WTC11 (cell line): ENCODE data around the gene CPEB4. TPM values are rescaled to one million over a fixed set of nuclear protein-coding genes. Genes with fewer than 3 reads are reported as not detected.

Source experiments
- ATAC-seq: fragments of 200-7000 bp; cut with Tn5 transposase; 2 replicates; pipeline ENCODE4 v1.10.0; 2021; ENCODE audit warnings: mild to moderate bottlenecking, moderate library complexity
- CTCF ChIA-PET: fragments of 300-600 bp; sonication (Branson Sonifier 250); formaldehyde crosslinking; loops from one replicate; lab custom pipeline; 2021; ENCODE audit warnings: antibody characterized with exemption; lab: Charles Lee
- POLR2A ChIA-PET: fragments of 350-600 bp; sonication (Branson Sonifier 250); formaldehyde crosslinking; loops from one replicate; lab custom pipeline; 2021; ENCODE audit warnings: antibody characterized with exemption; lab: Charles Lee
- DNase-seq: peaks from one replicate; pipeline ENCODE4 v3.0.0; 2021; ENCODE audit warnings: low spot score
- H3K27ac Mint-ChIP-seq: 2 replicates; pipeline ENCODE4 v1.8.0; 2021; ENCODE audit warnings: mixed read lengths
- H3K27me3 Mint-ChIP-seq: 2 replicates; pipeline ENCODE4 v1.8.0; 2021; ENCODE audit warnings: low read depth, mild to moderate bottlenecking, moderate library complexity, mixed read lengths
- H3K36me3 Mint-ChIP-seq: 2 replicates; pipeline ENCODE4 v1.8.0; 2021; ENCODE audit warnings: mixed read lengths
- H3K4me1 Mint-ChIP-seq: 2 replicates; pipeline ENCODE4 v1.8.0; 2022; ENCODE audit warnings: mixed read lengths
- H3K4me3 Mint-ChIP-seq: 2 replicates; pipeline ENCODE4 v1.8.0; 2021; ENCODE audit warnings: mild to moderate bottlenecking, moderate library complexity, mixed read lengths
- H3K9me3 Mint-ChIP-seq: 2 replicates; pipeline ENCODE4 v1.8.0; 2021; ENCODE audit warnings: mixed read lengths
- ATF1 ChIP-seq: sonication (generic); formaldehyde crosslinking; IDR thresholded peaks from 2 replicates; pipeline ENCODE4 v1.8.1; 2023; ENCODE audit warnings: mild to moderate bottlenecking, moderate library complexity, missing genetic modification reagents
- ATF6 ChIP-seq: sonication (generic); formaldehyde crosslinking; IDR thresholded peaks from 2 replicates; pipeline ENCODE4 v1.8.1; 2023; ENCODE audit warnings: mild to moderate bottlenecking, missing genetic modification reagents
- ESRRA ChIP-seq: sonication (generic); formaldehyde crosslinking; IDR thresholded peaks from 2 replicates; pipeline ENCODE4 v1.8.1; 2022; ENCODE audit warnings: mild to moderate bottlenecking, missing genetic modification reagents, borderline replicate concordance
- ETV6 ChIP-seq: sonication (generic); formaldehyde crosslinking; IDR thresholded peaks from 2 replicates; pipeline ENCODE4 v1.8.1; 2022; ENCODE audit warnings: mild to moderate bottlenecking, missing genetic modification reagents
- FOXJ3 ChIP-seq: sonication (generic); formaldehyde crosslinking; IDR thresholded peaks from 2 replicates; pipeline ENCODE4 v1.9.0; 2021; ENCODE audit warnings: missing genetic modification reagents, mild to moderate bottlenecking, borderline replicate concordance
- GABPB1 ChIP-seq: sonication (generic); formaldehyde crosslinking; IDR thresholded peaks from 2 replicates; pipeline ENCODE4 v1.8.1; 2023; ENCODE audit warnings: mild to moderate bottlenecking, missing genetic modification reagents
- IRF2 ChIP-seq: sonication (generic); formaldehyde crosslinking; IDR thresholded peaks from 2 replicates; pipeline ENCODE4 v1.8.0; 2022; ENCODE audit warnings: low read depth, missing genetic modification reagents, borderline replicate concordance
- MAX ChIP-seq: sonication (generic); formaldehyde crosslinking; IDR thresholded peaks from 2 replicates; pipeline ENCODE4 v1.8.0; 2022; ENCODE audit warnings: mild to moderate bottlenecking, missing genetic modification reagents
- MLX ChIP-seq: sonication (generic); formaldehyde crosslinking; IDR thresholded peaks from 2 replicates; pipeline ENCODE4 v1.8.1; 2023; ENCODE audit warnings: mild to moderate bottlenecking, missing genetic modification reagents, moderate library complexity
- NFATC4 ChIP-seq: fragments of 250-450 bp; sonication (Bioruptor Pico); IDR thresholded peaks from 2 replicates; pipeline ENCODE4 v1.9.0; 2021; ENCODE audit warnings: mild to moderate bottlenecking
- NFE2L1 ChIP-seq: sonication (generic); formaldehyde crosslinking; IDR thresholded peaks from 2 replicates; pipeline ENCODE4 v1.8.1; 2023; ENCODE audit warnings: missing genetic modification reagents
- SMAD4 ChIP-seq: sonication (generic); formaldehyde crosslinking; IDR thresholded peaks from 2 replicates; pipeline ENCODE4 v1.8.0; 2022; ENCODE audit warnings: mild to moderate bottlenecking, missing genetic modification reagents
- SOX15 ChIP-seq: fragments of 250-450 bp; sonication (Bioruptor Pico); IDR thresholded peaks from 2 replicates; pipeline ENCODE4 v1.9.0; 2021; ENCODE audit warnings: mild to moderate bottlenecking
- TEAD1 ChIP-seq: sonication (generic); formaldehyde crosslinking; IDR thresholded peaks from 2 replicates; pipeline ENCODE4 v1.8.0; 2022; ENCODE audit warnings: mild to moderate bottlenecking, missing genetic modification reagents
- ZBTB21 ChIP-seq: sonication (generic); formaldehyde crosslinking; IDR thresholded peaks from 2 replicates; pipeline ENCODE4 v1.8.1; 2023; ENCODE audit warnings: mild to moderate bottlenecking, missing genetic modification reagents, borderline replicate concordance
- ZNF121 ChIP-seq: sonication (generic); formaldehyde crosslinking; IDR thresholded peaks from 2 replicates; pipeline ENCODE4 v1.8.0; 2023; ENCODE audit warnings: missing genetic modification reagents
- ZNF232 ChIP-seq: sonication (generic); formaldehyde crosslinking; IDR thresholded peaks from 2 replicates; pipeline ENCODE4 v1.8.0; 2022; ENCODE audit warnings: mild to moderate bottlenecking, missing genetic modification reagents
- ZNF416 ChIP-seq: fragments of 250-450 bp; sonication (Bioruptor Pico); IDR thresholded peaks from 2 replicates; pipeline ENCODE4 v1.9.0; 2021; ENCODE audit warnings: mild to moderate bottlenecking, inconsistent platforms
- ZNF671 ChIP-seq: fragments of 250-450 bp; sonication (Bioruptor Pico); IDR thresholded peaks from 2 replicates; pipeline ENCODE4 v1.8.0; 2021; ENCODE audit warnings: mild to moderate bottlenecking
- total RNA-seq: library from RNA; stranded (reverse); gene quantifications from 3 replicates; pipeline ENCODE4 v1.2.3, GENCODE V29; 2021
- TF ChIP-seq, protein P1 (sequence below): fragments of 250-450 bp; sonication (Bioruptor Pico); IDR thresholded peaks from 2 replicates; pipeline ENCODE4 v1.9.0; 2021; ENCODE audit warnings: mild to moderate bottlenecking
- TF ChIP-seq, protein P2 (sequence below): fragments of 250-450 bp; sonication (Bioruptor Pico); IDR thresholded peaks from 2 replicates; pipeline ENCODE4 v1.9.0; 2021; ENCODE audit warnings: moderate library complexity, mild to moderate bottlenecking, inconsistent platforms, borderline replicate concordance
- TF ChIP-seq, protein P3 (sequence below): sonication (generic); formaldehyde crosslinking; IDR thresholded peaks from 2 replicates; pipeline ENCODE4 v1.8.0; 2023; ENCODE audit warnings: missing genetic modification reagents
- TF ChIP-seq, protein P4 (sequence below): fragments of 250-450 bp; sonication (Bioruptor Pico); IDR thresholded peaks from 2 replicates; pipeline ENCODE4 v2.1.2; 2022; ENCODE audit warnings: mild to moderate bottlenecking, moderate library complexity
- TF ChIP-seq, protein P5 (sequence below): sonication (generic); formaldehyde crosslinking; IDR thresholded peaks from 2 replicates; pipeline ENCODE4 v1.8.1; 2022; ENCODE audit warnings: low read depth, mild to moderate bottlenecking, moderate library complexity, missing genetic modification reagents, borderline replicate concordance

The CPEB4 gene
- total RNA-seq, 1 experiment from 2014 or later, result 12.7 TPM

DNA sequence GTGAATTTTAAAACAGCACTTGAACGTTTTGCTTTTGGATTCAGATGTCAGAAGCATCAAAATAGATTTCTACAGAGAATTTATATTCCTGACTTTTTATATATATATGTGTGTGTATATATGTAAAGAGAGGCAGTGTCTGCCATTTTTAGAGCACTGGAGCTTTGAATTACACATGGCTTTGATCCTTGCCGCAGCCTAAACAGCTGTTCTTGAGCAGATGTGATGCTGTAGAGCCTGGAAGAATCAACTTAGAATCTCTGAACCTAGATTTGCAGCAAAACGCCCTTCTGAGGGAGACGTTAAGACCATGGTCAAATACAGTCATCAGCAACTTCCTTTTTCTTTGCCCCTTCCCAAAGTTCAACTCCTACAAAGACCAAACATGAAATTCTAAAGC lies 79.1 kb downstream of the CPEB4 start (continued):
- TF ChIP-seq MLX, result no peak
- TF ChIP-seq TEAD1 (CRISPR knock-in tag), result no peak
- TF ChIP-seq ATF1 (CRISPR knock-in tag), result no peak
- no peak for TF ChIP-seq ZNF416
- TF ChIP-seq NFE2L1 (CRISPR knock-in tag), result no peak
- no peak for TF ChIP-seq ZBTB21 (CRISPR knock-in tag)
- TF ChIP-seq, all 79 proteins: peak for 0

GRCh38 chr5:173968154-173968797 lies 80.1 kb downstream of the CPEB4 start:
- H3K27me3 Mint-ChIP-seq, result peaks cover 3% of the 10 kb centered on the region; the same call in 1 of the 2 replicates
- CTCF ChIA-PET, result interaction anchor here (1.0 to 2.6 kb wide), 7 partner anchors 16 to 352 kb away, joined by 3 to 11 read pairs (median 3); partner anchors contain the start of gene BOD1
- ATAC-seq, result peak; percentile 15

More at GRCh38 chr5:173968154-173968797, 80.1 kb downstream of the CPEB4 start:
- Mint-ChIP-seq H3K4me3 (no peak overlapping the region), H3K4me1 (peaks cover 68% of the 10 kb centered on the region), H3K36me3 (no peaks in the 10 kb centered on the region), H3K9me3 (0 out of 2 replicates have a peak, but pooled peaks cover 6% of the 10 kb centered on the region), H3K27ac (peak overlapping the region; percentile 66)
- TF ChIP-seq, protein P1, sequence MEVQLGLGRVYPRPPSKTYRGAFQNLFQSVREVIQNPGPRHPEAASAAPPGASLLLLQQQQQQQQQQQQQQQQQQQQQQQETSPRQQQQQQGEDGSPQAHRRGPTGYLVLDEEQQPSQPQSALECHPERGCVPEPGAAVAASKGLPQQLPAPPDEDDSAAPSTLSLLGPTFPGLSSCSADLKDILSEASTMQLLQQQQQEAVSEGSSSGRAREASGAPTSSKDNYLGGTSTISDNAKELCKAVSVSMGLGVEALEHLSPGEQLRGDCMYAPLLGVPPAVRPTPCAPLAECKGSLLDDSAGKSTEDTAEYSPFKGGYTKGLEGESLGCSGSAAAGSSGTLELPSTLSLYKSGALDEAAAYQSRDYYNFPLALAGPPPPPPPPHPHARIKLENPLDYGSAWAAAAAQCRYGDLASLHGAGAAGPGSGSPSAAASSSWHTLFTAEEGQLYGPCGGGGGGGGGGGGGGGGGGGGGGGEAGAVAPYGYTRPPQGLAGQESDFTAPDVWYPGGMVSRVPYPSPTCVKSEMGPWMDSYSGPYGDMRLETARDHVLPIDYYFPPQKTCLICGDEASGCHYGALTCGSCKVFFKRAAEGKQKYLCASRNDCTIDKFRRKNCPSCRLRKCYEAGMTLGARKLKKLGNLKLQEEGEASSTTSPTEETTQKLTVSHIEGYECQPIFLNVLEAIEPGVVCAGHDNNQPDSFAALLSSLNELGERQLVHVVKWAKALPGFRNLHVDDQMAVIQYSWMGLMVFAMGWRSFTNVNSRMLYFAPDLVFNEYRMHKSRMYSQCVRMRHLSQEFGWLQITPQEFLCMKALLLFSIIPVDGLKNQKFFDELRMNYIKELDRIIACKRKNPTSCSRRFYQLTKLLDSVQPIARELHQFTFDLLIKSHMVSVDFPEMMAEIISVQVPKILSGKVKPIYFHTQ, result no peak
- no peak for TF ChIP-seq ZNF121 (CRISPR knock-in tag)
- no peak for TF ChIP-seq MAX
- no peak for TF ChIP-seq ATF1 (CRISPR knock-in tag)
- TF ChIP-seq SMAD4, result no peak
- TF ChIP-seq, protein P2, sequence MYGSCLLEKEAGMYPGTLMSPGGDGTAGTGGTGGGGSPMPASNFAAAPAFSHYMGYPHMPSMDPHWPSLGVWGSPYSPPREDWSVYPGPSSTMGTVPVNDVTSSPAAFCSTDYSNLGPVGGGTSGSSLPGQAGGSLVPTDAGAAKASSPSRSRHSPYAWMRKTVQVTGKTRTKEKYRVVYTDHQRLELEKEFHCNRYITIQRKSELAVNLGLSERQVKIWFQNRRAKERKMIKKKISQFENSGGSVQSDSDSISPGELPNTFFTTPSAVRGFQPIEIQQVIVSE (CRISPR knock-in tag), result no peak
- no peak for TF ChIP-seq ZNF232 (CRISPR knock-in tag)
- TF ChIP-seq GABPB1 (CRISPR knock-in tag), result no peak
- TF ChIP-seq ATF6, result no peak
- no peak for TF ChIP-seq ESRRA (CRISPR knock-in tag)
- TF ChIP-seq, protein P3, sequence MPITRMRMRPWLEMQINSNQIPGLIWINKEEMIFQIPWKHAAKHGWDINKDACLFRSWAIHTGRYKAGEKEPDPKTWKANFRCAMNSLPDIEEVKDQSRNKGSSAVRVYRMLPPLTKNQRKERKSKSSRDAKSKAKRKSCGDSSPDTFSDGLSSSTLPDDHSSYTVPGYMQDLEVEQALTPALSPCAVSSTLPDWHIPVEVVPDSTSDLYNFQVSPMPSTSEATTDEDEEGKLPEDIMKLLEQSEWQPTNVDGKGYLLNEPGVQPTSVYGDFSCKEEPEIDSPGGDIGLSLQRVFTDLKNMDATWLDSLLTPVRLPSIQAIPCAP, result no peak
- TF ChIP-seq, protein P4, sequence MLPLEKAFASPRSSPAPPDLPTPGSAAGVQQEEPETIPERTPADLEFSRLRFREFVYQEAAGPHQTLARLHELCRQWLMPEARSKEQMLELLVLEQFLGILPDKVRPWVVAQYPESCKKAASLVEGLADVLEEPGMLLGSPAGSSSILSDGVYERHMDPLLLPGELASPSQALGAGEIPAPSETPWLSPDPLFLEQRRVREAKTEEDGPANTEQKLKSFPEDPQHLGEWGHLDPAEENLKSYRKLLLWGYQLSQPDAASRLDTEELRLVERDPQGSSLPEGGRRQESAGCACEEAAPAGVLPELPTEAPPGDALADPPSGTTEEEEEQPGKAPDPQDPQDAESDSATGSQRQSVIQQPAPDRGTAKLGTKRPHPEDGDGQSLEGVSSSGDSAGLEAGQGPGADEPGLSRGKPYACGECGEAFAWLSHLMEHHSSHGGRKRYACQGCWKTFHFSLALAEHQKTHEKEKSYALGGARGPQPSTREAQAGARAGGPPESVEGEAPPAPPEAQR, result no peak
- no peak for TF ChIP-seq ZNF671 (CRISPR knock-in tag)
- TF ChIP-seq, protein P5, sequence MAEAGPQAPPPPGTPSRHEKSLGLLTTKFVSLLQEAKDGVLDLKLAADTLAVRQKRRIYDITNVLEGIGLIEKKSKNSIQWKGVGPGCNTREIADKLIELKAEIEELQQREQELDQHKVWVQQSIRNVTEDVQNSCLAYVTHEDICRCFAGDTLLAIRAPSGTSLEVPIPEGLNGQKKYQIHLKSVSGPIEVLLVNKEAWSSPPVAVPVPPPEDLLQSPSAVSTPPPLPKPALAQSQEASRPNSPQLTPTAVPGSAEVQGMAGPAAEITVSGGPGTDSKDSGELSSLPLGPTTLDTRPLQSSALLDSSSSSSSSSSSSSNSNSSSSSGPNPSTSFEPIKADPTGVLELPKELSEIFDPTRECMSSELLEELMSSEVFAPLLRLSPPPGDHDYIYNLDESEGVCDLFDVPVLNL (CRISPR knock-in tag), result no peak
- TF ChIP-seq NFATC4, result no peak
- TF ChIP-seq SOX15 (CRISPR knock-in tag), result no peak
- TF ChIP-seq IRF2 (CRISPR knock-in tag), result no peak
- TF ChIP-seq ETV6 (CRISPR knock-in tag), result no peak
- TF ChIP-seq FOXJ3 (CRISPR knock-in tag), result no peak
- peak; percentile 38 for DNase-seq
- POLR2A ChIA-PET, result interaction anchor here (1.1 kb wide), 1 partner anchor 50 kb away, joined by 3 read pairs; no protein-coding TSS in a partner anchor
